Esophagus mucosa (tissue), 1 donor: Measurements from ENCODE around the gene MYO1C. TPM values are rescaled to one million over a fixed set of nuclear protein-coding genes. Genes with fewer than 3 reads are reported as not detected.
A peak's percentile ranks its signal among the peaks of the same experiment; 100 is the strongest.
"Not testable (repeated sequence)": the region's sequence is repeated elsewhere in the genome, so short reads cannot be mapped to it uniquely, and the experiment has no call there.

Experiments
- ATAC-seq: fragments of 200-7000 bp; cut with Tn5 transposase; one replicate; pipeline ENCODE4 v1.9.1; 2020
- total RNA-seq: library from RNA; stranded (reverse); gene quantifications from one replicate; pipeline ENCODE4 v1.2.4, GENCODE V29; 2023
- donor health status: DM: yes; HTN: yes; CAD: no.

The MYO1C gene
- total RNA-seq, 1 donor from 2014 or later = 94.2 TPM

DNA sequence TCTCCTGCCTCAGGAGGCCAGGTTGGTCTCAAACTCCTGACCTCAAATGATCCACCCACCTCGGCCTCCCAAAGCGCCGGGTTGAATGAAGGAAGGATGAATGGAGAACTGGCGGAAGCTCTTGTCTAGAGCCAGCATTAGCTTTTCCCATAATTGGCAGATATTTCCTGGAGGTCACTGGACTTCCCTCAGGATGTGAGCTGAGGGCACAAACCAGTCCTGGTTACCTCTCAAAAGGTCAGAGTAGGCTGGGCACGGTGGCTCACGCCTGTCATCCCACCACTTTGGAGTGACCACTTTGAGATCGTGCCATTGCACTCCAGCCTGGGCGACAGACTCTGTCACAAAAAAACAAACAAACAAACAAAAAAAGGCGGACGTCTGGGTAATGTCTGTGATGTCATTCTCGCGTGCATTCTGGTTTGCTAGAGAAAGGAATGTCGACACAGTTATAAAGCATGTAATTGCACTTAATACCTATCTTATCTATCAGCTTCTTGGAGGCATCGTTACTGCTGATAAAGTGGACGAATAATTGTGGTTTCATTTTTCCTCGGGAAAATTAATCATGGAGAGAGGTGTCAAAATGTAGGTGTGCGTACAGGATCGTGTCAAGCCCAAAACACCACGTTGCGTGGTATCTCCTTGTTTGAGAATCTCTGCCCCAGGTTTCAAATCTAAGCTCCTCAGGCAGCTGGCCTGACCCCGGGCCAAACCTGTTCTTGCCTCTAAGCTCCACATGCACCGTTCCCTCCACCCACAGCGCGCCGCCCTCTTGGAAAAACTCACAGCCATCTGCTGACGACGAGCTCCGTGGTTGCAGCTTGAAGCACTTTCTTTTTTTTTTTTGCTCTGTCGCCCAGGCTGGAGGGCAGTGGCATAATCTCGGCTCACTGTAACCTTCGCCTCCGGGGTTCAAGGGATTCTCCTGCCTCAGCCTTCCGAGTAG, 30.0 kb downstream of the MYO1C start:
- ATAC-seq = no peak

DNA sequence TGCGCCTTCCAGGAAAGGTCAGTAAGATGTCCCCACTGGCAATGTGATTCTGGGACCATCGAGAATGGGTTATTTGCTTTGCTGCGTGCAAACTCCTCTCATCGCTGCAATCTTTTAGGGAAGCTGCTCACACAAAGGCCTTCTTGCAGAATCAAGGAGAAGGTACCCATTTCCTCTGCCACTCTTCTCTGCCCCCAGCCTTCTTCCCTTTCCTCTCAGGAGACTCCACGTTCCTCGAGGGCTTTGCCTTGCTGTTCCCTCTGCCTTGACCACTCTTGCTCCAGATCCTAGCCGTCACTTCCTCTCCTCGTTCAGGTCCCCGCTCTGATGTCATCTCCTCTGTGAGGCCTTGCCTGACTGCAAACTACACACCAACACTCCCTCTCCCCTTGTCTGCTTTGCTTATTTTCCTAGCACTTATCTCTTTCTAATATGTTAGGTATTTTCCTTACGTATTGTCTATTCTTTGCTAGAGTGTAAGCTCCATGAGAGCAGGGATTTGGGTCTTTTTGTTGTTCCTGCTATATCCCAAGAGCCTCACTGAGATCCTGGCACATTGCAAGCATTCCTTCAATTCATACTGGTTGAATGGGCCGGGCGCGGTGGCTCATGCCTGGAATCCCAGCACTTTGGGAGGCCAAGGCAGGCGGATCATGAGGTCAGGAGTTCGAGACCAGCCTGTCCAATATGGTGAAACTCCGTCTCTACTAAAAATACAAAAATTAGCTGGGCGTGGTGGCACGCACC, 31.1 kb downstream of the MYO1C start:
- no peak for ATAC-seq

DNA sequence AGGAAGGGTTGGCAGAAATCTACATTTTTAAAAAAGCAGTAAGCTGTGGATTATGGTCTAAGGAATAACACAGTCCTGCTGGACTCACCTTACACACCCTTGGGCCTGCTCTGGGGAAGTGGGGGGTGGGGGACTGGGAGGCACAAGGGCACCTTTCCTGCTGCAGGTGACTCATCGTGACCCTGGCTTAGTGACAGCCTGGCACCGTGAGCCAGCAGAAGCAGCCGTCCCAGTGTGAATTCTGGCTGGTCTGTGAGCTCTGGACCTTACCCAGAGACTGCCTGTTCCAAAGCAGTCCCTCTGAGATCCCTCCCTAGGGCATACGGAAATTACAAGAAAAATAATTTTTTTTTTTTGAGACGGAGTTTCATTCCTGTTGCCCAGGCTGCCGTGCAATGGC, 32.3 kb downstream of the MYO1C start:
- peak; percentile 12 for ATAC-seq

DNA sequence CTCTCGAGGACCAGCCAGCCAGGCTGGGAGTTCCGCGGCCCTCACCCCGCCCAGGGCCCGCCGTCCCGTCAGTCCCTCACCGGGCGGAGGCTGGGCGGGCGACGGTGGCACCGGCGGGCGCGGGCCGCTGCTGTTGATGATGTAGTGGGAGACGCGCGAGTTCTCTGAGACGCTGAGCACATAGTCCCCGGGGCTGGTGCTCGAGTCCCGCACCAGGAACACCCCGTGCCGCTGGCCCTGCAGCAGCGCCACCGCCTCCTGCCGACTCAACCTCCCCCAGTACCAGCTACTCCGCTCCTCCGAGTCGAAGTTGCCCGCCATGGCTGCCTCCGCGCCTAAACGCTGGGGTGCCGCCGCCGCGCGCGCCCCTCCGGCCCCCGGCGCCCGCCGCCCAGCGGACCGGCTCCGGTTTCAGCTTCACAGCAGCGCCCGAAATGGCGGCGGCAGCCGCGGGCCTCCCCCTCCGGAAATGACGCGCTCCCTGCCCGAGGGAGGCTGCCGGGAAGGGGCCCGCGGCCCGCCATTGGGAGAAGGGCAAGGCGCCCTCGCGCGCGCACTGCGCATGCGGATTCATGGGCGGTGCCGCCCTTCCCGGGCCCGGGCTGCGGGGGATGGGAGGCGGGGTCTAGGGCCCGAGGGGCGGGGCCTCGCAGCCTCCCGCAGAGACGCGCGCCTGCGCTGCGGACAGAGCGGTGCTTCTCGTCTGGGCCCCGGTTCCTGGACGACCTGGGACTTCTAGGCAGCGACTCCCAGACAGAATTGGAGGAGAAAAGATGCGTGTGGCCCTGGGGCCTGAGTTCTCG, 36.5 kb downstream of the MYO1C start, which contains the start of gene CRK:
TSS of gene CRK (minus strand) at position 436 of the 803 bp plus-strand sequence. CDS start at position 321, 115 bp downstream.
- peak; percentile 96 for ATAC-seq

DNA sequence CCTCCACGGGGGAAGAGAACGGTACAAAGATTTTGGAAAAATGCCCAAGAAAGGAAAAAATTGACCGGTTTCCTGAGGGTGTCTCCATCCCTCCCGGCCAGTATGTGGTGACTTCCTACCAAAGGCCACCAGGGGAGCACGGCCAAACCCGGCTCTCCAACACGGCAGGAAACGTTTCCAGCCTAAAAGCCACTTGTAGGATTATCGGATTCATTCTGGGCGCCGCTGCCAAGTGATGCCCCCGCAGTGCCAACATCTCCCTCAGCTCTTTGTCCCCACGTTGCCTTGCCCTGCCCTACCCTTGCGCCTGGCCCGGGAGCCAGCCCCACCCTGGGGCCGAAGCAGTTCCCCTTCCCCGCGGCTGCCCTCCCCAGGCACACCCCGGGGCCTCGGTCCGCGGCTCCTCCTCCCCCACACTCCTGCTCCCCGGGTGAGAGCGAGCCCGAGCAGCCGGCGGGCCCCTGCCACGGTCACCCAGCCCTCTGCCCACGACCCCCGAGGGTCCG, 37.1 kb downstream of the MYO1C start:
- peak; percentile 45 for ATAC-seq

DNA sequence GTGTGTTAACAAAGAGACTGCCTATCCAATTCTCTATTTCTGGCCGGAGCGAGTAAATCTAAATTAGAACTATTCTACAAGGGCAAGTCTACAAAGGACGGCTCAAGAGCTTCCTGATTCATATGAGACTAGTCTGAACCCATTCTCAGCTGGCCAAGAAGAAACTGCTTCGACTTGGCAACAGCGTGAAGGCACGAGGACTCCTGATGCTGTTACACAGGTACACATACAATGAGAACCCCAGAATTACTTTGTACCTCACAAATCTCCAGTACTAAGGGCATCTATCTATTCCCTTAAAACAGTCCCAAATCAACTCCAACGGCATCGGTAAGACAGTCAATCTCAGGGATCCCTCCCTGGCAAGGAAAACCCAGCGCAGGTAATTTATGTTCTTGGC, 37.9 kb downstream of the MYO1C start:
- ATAC-seq = no peak

DNA sequence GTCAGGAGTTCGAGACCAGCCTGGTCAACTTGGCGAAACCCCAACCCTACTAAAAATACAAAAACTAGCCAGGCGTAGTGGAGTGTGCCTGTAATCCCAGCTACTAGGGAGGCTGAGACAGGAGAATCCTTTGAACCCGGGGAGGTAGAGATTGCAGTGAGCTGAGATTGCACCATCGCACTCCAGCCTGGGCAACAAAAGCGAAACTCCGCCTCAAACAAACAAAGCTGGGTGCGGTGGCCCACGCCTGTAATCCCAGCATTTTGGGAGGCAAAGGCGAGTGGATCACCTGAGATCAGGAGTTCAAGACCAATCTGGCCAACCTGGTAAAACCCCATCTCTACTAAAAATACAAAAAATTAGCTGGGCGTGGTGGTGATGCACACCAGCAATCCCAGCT, 38.8 kb downstream of the MYO1C start:
- ATAC-seq = not testable (repeated sequence)

DNA sequence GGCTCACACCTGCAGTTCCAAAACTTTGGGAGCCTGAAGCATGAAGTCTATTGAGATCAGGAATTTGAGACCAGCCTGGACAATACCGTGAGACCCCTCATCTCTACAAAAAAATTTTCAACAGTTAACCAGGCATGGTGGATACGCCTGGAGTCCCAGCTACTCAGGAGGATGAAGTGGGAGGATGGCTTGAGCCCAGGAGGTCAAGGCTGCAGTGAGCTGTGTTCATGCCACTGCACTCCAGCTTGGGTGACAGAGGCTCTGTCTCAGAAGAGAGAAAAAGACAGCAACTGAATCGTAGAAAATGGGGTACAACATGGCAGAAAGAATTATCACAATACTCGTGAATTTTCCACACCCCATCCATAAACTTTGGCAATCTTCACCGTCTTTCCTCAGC, 39.6 kb downstream of the MYO1C start:
- ATAC-seq = no peak

DNA sequence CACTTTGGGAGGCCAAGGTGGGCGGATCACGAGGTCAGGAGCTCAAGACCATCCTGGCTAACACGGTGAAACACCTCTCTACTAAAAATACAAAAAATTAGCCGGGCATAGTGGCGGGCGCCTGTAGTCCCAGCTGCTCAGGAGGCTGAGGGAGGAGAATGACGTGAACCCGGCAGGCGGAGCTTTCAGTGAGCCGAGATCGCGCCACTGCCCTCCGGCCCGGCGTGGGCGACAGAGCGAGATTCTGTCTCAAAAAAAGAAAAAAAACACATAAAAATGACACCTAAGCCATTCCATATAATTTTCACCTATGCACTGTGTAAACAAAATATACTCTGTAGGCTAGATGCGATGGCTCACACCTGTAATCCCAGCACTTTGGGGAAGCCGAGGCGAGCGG, 42.2 kb downstream of the MYO1C start:
- not testable (repeated sequence) for ATAC-seq

DNA sequence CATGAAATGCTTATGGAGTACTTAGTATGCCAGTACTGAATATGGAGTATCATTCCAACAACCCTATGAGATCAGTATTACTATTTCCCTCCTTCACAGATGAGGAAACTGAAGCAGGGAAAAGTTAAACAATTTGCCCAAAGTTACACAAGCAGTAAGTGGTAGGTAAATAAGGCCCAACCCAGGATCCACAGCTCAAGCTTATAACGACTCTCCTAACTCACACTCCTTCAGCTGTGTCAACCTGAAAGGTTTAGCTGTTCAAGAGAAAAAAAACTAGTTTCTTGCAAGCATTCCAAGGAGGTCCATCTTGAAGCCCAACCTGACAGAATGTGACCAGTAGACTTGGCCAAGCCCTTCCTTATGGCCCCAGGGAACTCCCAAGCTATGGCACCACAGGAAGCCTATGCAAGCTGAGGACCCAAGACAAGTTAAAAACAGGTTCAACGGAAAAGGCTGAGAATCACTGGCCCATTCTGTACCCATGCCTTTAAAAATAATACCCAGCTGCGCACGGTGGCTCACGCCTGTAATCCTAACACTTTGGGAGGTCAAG, 43.0 kb downstream of the MYO1C start:
- peak; percentile 31 for ATAC-seq

DNA sequence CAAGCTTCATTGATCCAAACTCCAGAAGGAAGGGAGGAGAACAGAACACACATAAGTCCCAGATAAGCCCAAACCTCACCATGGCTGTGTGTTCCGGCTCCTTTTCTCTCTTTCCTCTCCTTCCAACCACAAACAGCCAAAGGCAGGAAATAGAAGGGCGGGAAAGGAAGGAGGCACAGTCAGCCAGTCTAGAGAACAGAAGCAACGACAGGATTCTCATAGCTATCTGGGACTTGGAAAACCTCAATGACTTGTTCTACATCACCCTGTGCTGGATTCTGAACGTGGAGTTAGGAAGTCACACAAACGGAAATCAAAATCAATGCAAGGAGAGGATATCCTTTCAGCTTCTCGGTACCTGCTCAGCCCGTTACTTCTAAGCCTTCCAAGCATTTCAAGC, 45.4 kb downstream of the MYO1C start:
- no peak for ATAC-seq

DNA sequence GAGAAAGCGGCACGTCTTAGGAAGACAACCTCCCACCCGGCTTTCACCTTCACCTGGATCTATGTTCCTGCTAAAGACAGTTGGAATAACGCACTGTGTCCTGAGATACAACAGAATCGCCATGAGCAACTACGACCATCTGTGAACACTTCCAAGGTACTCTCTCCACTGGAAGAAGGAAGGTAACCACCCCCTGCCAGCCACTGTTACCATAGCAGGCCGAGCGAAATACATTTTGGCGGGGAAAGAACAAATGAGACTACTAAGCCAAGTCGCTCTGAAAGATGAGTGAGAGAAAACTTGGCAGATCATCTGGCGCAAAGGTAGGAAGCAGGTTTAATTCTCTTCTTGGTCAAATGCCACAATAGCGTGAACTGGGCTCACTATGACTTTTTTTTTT, 46.3 kb downstream of the MYO1C start:
- no peak for ATAC-seq

DNA sequence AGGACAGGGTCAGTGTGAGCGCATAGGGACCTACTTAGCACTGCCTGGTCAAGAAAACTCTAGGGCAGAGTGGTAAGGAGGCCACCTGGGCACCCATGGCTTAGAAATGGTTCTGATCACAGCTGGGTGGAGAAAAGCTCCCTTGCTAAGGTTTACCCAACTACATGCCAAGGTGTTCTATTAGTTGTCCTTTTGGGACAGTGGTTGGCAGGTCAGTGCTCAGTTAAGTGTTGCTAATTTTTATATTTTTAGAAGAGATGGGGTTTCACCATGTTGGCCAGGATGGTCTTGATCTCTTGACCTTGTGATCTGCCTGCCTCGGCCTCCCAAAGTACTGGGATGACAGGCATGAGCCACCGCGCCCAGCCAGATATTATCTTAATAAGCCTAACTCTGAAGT, 46.8 kb downstream of the MYO1C start:
- not testable (repeated sequence) for ATAC-seq

DNA sequence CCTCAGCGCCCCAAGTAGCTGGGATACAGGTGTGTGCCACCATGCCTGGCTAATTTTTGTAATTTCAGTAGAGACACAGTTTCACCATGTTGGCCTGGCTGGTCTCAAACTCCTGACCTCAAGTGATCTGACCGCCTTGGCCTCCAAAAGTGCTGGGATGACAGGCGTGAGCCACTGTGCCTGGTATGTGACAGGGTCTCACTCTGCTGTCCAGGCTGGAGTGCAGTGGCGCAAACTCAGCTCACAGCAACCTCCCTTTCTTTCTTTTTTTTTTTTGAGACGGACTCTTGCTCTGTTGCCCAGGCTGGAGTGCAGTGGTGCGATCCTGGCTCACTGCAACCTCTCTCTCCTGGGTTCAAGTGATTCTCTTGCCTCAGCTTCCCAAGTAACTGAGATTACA, 49.8 kb downstream of the MYO1C start:
- not testable (repeated sequence) for ATAC-seq

DNA sequence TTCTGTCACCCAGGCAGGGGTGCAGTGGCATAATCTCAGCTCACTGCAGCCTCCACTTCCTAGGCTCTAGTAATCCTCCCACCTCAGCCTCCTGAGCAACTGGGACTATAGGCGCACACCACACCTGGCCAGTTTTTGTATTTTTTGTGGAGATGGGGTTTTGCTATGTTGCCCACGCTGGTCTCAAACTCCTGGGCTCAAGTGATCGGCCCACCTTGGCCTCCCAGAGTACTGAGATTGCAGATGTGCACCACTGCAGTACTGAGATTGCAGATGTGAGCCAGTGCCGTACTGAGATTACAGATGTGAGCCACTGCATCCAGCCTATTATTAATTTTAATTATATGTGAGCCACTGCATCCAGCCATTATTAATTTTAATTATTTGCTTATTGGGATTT, 50.3 kb downstream of the MYO1C start:
- no peak for ATAC-seq

DNA sequence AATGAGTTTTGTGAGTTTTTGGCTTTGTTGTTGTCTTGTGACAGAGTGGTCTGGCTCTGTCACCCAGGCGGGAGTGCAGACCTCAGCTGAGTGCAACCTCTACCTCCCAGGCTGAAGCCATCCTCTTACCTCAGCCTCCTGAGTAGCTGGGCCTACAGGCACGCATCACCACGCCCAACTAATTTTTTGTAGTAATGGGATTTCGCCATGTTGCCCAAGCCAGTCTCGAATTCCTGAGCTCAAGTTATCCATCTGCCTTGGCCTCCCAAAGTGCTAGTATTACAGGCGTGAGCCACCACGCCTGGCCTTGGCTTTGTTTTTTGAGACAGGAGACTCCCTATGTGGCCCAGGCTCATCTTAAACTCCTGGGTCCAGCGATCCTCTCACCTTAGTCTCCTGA, 51.6 kb downstream of the MYO1C start:
- no peak for ATAC-seq

DNA sequence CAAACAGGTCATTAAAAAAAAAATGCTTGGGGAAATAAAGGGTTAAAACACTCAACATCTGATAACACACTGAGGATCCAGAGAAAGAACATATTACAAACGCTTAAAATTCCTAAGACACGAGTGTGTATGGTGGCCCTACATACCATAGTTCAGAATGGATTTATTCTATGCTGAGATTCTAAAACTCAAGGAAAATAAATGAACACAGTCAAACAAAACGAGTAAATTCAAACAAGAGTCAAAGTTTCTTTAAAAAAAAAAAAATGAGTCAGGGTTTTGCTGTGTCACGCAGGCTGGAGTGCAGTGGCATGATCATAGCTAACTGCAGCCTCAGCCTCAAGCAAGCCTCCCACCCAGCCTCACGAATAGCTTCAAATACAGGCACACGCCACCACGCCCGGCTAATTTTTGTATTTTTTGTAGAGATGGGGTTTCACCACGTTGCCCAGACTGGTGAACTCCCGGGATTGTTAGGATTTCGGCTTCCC, 53.8 kb downstream of the MYO1C start:
- ATAC-seq = no peak

DNA sequence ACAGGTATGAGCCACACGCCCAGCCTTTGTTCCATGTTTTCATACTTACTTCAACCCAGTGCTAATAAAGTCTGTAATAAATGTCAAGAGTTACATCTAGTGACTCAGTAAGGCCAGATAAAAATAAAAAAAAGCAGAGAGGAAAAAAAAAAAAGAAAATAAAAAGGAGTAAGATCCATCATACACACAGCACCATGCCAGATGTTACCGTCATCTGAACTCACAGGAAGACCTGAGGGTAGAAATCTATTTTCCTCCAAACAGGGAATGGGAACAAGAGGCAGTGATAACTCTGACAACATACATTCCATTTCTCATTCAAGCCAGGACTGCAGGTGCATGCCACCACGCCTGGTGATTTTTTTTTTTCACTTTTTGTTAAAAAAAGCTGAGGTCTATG, 57.2 kb downstream of the MYO1C start:
- no peak for ATAC-seq

DNA sequence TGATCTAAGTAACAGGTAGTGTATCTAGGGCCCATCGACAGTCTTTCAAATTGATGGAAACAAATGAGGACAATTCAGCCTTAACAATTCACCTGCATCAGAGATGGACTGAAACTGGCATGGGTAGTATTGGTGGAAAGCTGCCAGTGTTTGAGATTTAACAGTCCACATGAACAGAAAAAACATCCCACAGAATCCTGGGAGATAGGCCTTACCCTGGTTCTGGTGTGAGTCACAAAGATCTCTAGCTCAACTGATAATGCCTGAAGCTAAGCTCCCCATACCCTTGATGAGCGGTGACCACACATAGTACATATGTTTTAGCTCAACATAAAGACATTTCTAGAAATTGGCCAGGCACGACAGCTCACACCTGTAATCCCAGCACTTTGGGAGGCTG, 58.3 kb downstream of the MYO1C start:
- no peak for ATAC-seq

DNA sequence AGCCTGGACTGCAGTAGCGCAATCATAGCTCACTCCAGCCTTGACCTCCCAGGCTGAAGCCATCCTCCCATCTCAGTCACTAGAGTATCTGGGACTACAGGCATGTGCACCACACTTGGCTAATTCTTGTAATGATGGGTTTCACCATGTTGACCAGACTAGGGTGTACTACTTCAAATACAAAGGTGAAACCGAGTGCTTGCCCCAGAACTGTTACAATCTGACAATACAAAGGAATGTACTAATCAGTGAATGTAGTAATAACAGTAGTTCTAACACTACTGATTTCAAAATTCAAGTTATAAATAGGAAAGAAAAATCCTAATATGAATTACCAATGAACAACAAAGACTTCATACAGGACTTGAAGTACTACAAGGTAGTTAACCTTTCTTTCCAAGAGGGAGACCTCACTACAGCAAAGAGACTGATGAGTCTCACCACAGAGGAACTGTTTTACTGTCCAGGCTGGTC, 60.8 kb downstream of the MYO1C start:
- no peak for ATAC-seq

DNA sequence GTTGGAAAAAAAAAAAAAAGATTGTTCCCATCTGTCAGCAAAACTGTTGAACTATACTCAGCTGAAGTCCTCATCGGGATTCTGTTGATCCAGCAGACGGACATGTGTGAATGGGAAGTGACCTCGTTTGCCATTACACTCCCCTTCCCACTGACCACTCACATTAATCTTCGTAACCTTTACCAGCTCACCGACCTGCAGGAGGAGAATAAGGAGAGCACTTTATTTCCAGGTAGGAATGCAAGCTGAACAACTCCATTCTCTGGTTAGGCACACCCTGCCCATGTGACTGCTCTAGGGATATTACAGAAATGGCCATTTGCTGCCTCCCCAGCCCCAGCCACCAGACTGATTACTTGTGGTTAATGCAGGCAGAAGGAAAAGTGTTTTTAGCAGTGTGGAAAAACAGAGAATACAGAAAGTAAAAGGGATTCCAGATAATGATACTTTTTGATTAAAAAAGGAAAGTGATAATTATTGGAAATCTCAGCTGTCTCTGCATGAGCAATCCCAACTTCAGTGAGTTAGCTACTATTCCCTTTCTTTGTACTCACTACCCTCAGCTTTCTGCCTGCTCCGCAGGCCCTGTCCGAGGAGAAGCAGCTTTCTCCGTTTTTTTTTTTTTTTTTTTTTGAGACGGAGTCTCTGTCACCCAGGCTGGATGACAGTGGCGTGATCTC, 68.9 kb downstream of the MYO1C start:
- peak; percentile 49 for ATAC-seq
